ENCODE results near the gene WDR18. TPM values are rescaled to one million over a fixed set of nuclear protein-coding genes. Genes with fewer than 3 reads are reported as not detected.
"Not testable (repeated sequence)": the region's sequence is repeated elsewhere in the genome, so short reads cannot be mapped to it uniquely, and the experiment has no call there.

Gene WDR18
- polyA plus RNA-seq, 1 experiment: 44.3 TPM

GRCh38 chr19:954672-955494 is 29.3 kb upstream of the WDR18 start:
- Histone ChIP-seq H3K36me3 (ENCODE audit: control insufficient read depth, insufficient read depth, low read length) (peaks cover 7% of the 10 kb centered on the region), H3K27me3 (ENCODE audit: control insufficient read depth, insufficient read depth, low read length) (no peaks in the 10 kb centered on the region), H3K4me3 (ENCODE audit: low read depth, low read length) (no peak overlapping the region)
- TF ChIP-seq, protein P1, sequence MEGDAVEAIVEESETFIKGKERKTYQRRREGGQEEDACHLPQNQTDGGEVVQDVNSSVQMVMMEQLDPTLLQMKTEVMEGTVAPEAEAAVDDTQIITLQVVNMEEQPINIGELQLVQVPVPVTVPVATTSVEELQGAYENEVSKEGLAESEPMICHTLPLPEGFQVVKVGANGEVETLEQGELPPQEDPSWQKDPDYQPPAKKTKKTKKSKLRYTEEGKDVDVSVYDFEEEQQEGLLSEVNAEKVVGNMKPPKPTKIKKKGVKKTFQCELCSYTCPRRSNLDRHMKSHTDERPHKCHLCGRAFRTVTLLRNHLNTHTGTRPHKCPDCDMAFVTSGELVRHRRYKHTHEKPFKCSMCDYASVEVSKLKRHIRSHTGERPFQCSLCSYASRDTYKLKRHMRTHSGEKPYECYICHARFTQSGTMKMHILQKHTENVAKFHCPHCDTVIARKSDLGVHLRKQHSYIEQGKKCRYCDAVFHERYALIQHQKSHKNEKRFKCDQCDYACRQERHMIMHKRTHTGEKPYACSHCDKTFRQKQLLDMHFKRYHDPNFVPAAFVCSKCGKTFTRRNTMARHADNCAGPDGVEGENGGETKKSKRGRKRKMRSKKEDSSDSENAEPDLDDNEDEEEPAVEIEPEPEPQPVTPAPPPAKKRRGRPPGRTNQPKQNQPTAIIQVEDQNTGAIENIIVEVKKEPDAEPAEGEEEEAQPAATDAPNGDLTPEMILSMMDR (IDR thresholded peaks at IDR 0.05; ENCODE audit: insufficient read depth, low read depth, low read length): no peak
- DNase-seq (ENCODE audit: low read depth): no peak
- ChIA-PET CTCF (interaction anchor here (1.2 to 2.0 kb wide), 2 partner anchors 16 to 23 kb away, joined by 3 to 5 read pairs; no protein-coding TSS in a partner anchor), POLR2A (no interaction called here)

GRCh38 chr19:955803-956765 is 28.1 kb upstream of the WDR18 start:
- peaks cover 15% of the 10 kb centered on the region for H3K36me3 ChIP-seq (ENCODE audit: control insufficient read depth, insufficient read depth, low read length)
- ChIA-PET POLR2A (interaction anchor here (0.5 to 0.7 kb wide), 3 partner anchors 13 to 28 kb away, joined by 3 to 9 read pairs (median 4); no protein-coding TSS in a partner anchor), CTCF (interaction anchor here (1.1 to 2.0 kb wide), 3 partner anchors 15 to 26 kb away, joined by 3 to 5 read pairs (median 4); no protein-coding TSS in a partner anchor)
- H3K4me3 ChIP-seq (ENCODE audit: low read depth, low read length): no peak overlapping the region
- TF ChIP-seq, protein P1 (IDR thresholded peaks at IDR 0.05; ENCODE audit: insufficient read depth, low read depth, low read length): no peak
- DNase-seq (ENCODE audit: low read depth): no peak
- H3K27me3 ChIP-seq (ENCODE audit: control insufficient read depth, insufficient read depth, low read length): no peaks in the 10 kb centered on the region

- CTCF ChIA-PET: interaction anchor here (1.1 to 2.0 kb wide), 3 partner anchors 14 to 34 kb away, joined by 4 to 6 read pairs (median 5); no protein-coding TSS in a partner anchor
- H3K4me3 ChIP-seq (ENCODE audit: low read depth, low read length): no peak overlapping the region
- POLR2A ChIA-PET: interaction anchor here (0.5 to 0.7 kb wide), 4 partner anchors 14 to 281 kb away, joined by 3 to 9 read pairs (median 4); no protein-coding TSS in a partner anchor
Measured at GRCh38 chr19:956766-957440, 27.2 kb upstream of the WDR18 start.

GRCh38 chr19:957578-957977 is 26.6 kb upstream of the WDR18 start:
- H3K4me3 ChIP-seq (ENCODE audit: low read depth, low read length); H3K27me3 ChIP-seq (ENCODE audit: control insufficient read depth, insufficient read depth, low read length); DNase-seq (ENCODE audit: low read depth): not testable (repeated sequence)
- POLR2A ChIA-PET: interaction anchor here (0.7 kb wide), 1 partner anchor 282 kb away, joined by 4 read pairs; no protein-coding TSS in a partner anchor
- peaks cover 19% of the 10 kb centered on the region for H3K36me3 ChIP-seq (ENCODE audit: control insufficient read depth, insufficient read depth, low read length)
- CTCF ChIA-PET: interaction anchor here (0.7 to 1.3 kb wide), 3 partner anchors 10 to 35 kb away, joined by 3 to 6 read pairs (median 3); partner anchors contain the start of gene WDR18

More at GRCh38 chr19:956766-957440, 27.2 kb upstream of the WDR18 start:
- TF ChIP-seq, protein P1 (IDR thresholded peaks at IDR 0.05; ENCODE audit: insufficient read depth, low read depth, low read length): no peak
- H3K27me3 ChIP-seq (ENCODE audit: control insufficient read depth, insufficient read depth, low read length): no peaks in the 10 kb centered on the region
- no peak for DNase-seq (ENCODE audit: low read depth)
- peaks cover 19% of the 10 kb centered on the region for H3K36me3 ChIP-seq (ENCODE audit: control insufficient read depth, insufficient read depth, low read length)

Data from BJ (cell line).